ENCODE measurements around the gene GABPB1. TPM values are rescaled to one million over a fixed set of nuclear protein-coding genes. Genes with fewer than 3 reads are reported as not detected.

The GABPB1 gene
- total and polyA plus RNA-seq, 10 of the 15 experiments (the other 5 are each of a cell fraction or from before 2014, with no cell fraction given): 13.9 to 48.2 (median 39.8) TPM

GRCh38 chr15:50390554-50391264, 35.7 kb upstream of the GABPB1 start (continued):
- no peak for TF ChIP-seq NFYB (IDR thresholded peaks at IDR 0.05; ENCODE audit: insufficient read depth, low read depth, low read length)
- TF ChIP-seq, protein P1, sequence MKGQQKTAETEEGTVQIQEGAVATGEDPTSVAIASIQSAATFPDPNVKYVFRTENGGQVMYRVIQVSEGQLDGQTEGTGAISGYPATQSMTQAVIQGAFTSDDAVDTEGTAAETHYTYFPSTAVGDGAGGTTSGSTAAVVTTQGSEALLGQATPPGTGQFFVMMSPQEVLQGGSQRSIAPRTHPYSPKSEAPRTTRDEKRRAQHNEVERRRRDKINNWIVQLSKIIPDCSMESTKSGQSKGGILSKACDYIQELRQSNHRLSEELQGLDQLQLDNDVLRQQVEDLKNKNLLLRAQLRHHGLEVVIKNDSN (IDR thresholded peaks at IDR 0.05; ENCODE audit: borderline replicate concordance, extremely low read length, insufficient read depth, low read depth, low read length): no peak
- TF ChIP-seq HDAC6 (IDR thresholded peaks at IDR 0.05; ENCODE audit: unreplicated experiment): no peak
- TF ChIP-seq YBX1 (IDR thresholded peaks at IDR 0.05): no peak
- no peak for TF ChIP-seq ZNF274 (IDR thresholded peaks at IDR 0.05; ENCODE audit: insufficient read depth, insufficient read length)
- no peak for TF ChIP-seq EZH2 (IDR thresholded peaks at IDR 0.05; ENCODE audit: borderline replicate concordance, control insufficient read depth, low read depth, low read length)
- no peak for TF ChIP-seq NFXL1 (IDR thresholded peaks at IDR 0.05; ENCODE audit: borderline replicate concordance)
- peak; percentile 89 for TF ChIP-seq JUNB (IDR thresholded peaks at IDR 0.05)
- no peak for TF ChIP-seq MYC (IDR thresholded peaks at IDR 0.05; ENCODE audit: insufficient read depth, insufficient read length, insufficient replicate concordance, low read length, severe bottlenecking)
- TF ChIP-seq GABPA (IDR thresholded peaks at IDR 0.05; ENCODE audit: low read depth): 0 out of 2 replicates have a peak, but pooled peaks have one; percentile 6
- no peak for TF ChIP-seq RAD51 (IDR thresholded peaks at IDR 0.05)
- TF ChIP-seq CHD4 (IDR thresholded peaks at IDR 0.05): no peak
- 0 out of 4 replicates have a peak, but pooled peaks of 1 of the 2 experiments have one; percentile 52 for TF ChIP-seq SRF (IDR thresholded peaks at IDR 0.05; ENCODE audit: low read depth in 2 of 2, low read length in 2 of 2)
- TF ChIP-seq ZNF384 (IDR thresholded peaks at IDR 0.05; ENCODE audit: borderline replicate concordance, low read depth, low read length): peak; percentile 46; the same call in 1 of the 2 replicates
- peak; percentile 67 for TF ChIP-seq RUNX3 (IDR thresholded peaks at IDR 0.05; ENCODE audit: low read length)
- no peak for TF ChIP-seq ZZZ3 (IDR thresholded peaks at IDR 0.05; ENCODE audit: control insufficient read depth, insufficient read length, low read depth)
- peak; percentile 95 for TF ChIP-seq SPI1 (IDR thresholded peaks at IDR 0.05; ENCODE audit: borderline replicate concordance, insufficient read depth, low read depth, low read length)
- TF ChIP-seq, protein P2, sequence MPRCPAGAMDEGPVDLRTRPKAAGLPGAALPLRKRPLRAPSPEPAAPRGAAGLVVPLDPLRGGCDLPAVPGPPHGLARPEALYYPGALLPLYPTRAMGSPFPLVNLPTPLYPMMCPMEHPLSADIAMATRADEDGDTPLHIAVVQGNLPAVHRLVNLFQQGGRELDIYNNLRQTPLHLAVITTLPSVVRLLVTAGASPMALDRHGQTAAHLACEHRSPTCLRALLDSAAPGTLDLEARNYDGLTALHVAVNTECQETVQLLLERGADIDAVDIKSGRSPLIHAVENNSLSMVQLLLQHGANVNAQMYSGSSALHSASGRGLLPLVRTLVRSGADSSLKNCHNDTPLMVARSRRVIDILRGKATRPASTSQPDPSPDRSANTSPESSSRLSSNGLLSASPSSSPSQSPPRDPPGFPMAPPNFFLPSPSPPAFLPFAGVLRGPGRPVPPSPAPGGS (IDR thresholded peaks at IDR 0.05; ENCODE audit: borderline replicate concordance, insufficient read depth, low read depth, low read length, poor library complexity, severe bottlenecking): no peak
- peak; percentile 81 for TF ChIP-seq DPF2 (IDR thresholded peaks at IDR 0.05)
- no peak for TF ChIP-seq E2F8 (IDR thresholded peaks at IDR 0.05; ENCODE audit: low read depth, partially characterized antibody)
- TF ChIP-seq, protein P3, sequence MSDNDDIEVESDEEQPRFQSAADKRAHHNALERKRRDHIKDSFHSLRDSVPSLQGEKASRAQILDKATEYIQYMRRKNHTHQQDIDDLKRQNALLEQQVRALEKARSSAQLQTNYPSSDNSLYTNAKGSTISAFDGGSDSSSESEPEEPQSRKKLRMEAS (IDR thresholded peaks at IDR 0.05; ENCODE audit: low read depth, low read length): no peak
- TF ChIP-seq JUND (IDR thresholded peaks at IDR 0.05; ENCODE audit: low read depth, low read length): peak; percentile 50; the same call in 1 of the 2 replicates
- TF ChIP-seq POLR2A (IDR thresholded peaks at IDR 0.05; ENCODE audit: low read depth, low read length): no peak
- TF ChIP-seq IRF4 (IDR thresholded peaks at IDR 0.05; ENCODE audit: low read depth, low read length): peak; percentile 97

Measured in GM12878 (cell line).